MG63 (cell line): ENCODE results near the gene ERBB4. TPM values are rescaled to one million over a fixed set of nuclear protein-coding genes. Genes with fewer than 3 reads are reported as not detected.

Experiments
- DNase-seq: peaks from one replicate; pipeline ENCODE4 v3.0.0-alpha.2; 2020
- H3K27me3 ChIP-seq: fragments of 250-450 bp; sonication (Bioruptor Pico); 2 replicates; pipeline ENCODE4 v1.5.1; 2020; ENCODE audit warnings: mild to moderate bottlenecking, moderate library complexity
- H3K36me3 ChIP-seq: fragments of 250-450 bp; sonication (Bioruptor Pico); 2 replicates; pipeline ENCODE4 v1.5.1; 2020; ENCODE audit warnings: mild to moderate bottlenecking, moderate library complexity
- H3K4me3 ChIP-seq: fragments of 250-450 bp; sonication (Bioruptor Pico); 2 replicates; pipeline ENCODE4 v1.5.1; 2020; ENCODE audit warnings: mild to moderate bottlenecking, moderate library complexity
- H3K9me3 ChIP-seq: fragments of 250-450 bp; sonication (Bioruptor Pico); 2 replicates; pipeline ENCODE4 v1.5.1; 2020; ENCODE audit warnings: mild to moderate bottlenecking, moderate library complexity
- total RNA-seq: library from RNA; depleted of rRNA; stranded (reverse); fragments of >200 nt; shearing (Covaris generic); gene quantifications from 2 replicates; pipeline ENCODE4 v1.2.3, GENCODE V29; 2014; ENCODE audit warnings: low replicate concordance

ERBB4 gene
- total RNA-seq, 1 experiment from 2014 or later: 0.07 TPM

DNA sequence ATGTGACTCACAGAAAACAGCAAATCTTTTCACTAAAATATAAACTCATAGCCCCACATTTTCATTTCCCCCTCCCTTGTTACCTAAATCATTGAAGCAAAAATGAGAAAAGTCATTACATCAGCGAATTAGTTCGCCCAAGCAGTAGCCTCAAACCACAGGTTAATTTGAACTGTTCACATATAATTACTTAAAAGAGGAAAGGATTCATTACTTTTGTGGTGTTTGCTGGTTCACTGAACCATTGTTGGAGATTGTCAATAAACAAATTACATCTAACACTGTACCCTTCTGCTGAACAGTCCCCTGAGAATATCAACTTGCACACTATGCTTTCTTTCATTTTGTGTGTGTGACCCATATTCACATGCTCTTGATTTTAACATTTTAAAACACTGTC, 238.7 kb downstream of the ERBB4 start:
- H3K9me3 ChIP-seq: no peaks in the 10 kb centered on the region
- no peak for DNase-seq
- H3K27me3 ChIP-seq: no peaks in the 10 kb centered on the region; the same call in 1 of the 2 replicates
- H3K36me3 ChIP-seq: no peaks in the 10 kb centered on the region
- H3K4me3 ChIP-seq: no peak overlapping the region

DNA sequence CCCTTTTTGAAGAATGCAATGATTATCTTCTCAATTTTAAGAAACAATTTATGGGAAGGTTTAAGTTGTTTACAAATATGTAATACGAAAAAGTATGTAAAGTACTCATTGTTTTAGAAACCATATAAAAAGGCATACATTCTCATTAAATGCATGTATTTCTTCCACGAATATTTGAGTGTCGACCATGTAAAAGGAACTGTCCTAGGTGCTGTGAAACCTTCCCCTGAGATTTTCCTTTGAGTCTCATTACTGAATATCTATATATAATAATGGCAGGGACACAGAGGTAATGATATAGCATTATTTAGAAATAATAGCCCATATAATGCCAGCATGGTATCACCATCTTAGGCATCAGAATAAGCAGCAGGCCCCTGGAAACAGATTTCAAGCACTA, 239.3 kb downstream of the ERBB4 start:
- no peaks in the 10 kb centered on the region for H3K36me3 ChIP-seq
- no peak overlapping the region for H3K4me3 ChIP-seq
- no peaks in the 10 kb centered on the region; the same call in 1 of the 2 replicates for H3K27me3 ChIP-seq
- no peak for DNase-seq
- H3K9me3 ChIP-seq: no peaks in the 10 kb centered on the region

DNA sequence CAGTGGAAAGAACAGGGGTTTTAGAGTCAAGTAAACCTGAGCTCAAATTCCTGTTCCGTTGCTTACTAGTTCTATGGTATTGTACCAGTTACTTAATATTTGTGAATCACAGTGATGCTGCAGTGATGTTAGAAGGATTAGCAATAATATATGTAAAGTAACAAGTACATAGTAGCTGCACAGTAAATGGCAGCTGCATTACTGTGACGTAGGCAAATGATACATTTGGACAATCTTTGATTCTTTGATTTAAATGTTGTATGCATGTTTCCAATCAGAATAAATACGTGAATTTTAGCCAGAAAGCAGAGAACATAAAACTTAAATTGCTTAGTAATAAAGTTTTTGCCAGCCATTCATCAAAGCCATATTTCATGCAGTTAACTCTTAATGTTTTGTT, 243.0 kb downstream of the ERBB4 start:
- H3K36me3 ChIP-seq: no peaks in the 10 kb centered on the region
- H3K9me3 ChIP-seq: no peaks in the 10 kb centered on the region
- H3K4me3 ChIP-seq: no peak overlapping the region
- no peak for DNase-seq
- no peaks in the 10 kb centered on the region for H3K27me3 ChIP-seq

DNA sequence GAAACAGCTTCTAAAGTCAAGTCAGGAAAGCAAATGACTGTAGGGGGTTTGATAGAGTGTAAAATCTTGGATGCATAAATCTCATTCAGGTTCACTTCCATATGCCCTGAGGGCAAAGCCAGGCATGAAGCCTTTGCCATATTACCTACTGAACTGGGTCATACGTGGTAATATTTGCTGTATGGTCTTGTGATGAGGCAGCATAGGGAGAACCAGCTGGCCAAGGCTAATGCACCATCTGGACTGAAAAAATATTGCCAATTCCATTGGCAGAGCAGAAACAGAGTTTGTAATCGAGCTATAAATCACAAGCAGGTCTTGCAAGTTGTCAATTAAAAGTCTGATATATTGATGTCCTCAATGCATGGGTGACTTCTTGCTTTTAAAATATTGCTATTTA, 243.8 kb downstream of the ERBB4 start:
- Histone ChIP-seq H3K27me3 (no peaks in the 10 kb centered on the region), H3K4me3 (no peak overlapping the region), H3K9me3 (no peaks in the 10 kb centered on the region), H3K36me3 (no peaks in the 10 kb centered on the region)
- no peak for DNase-seq

DNA sequence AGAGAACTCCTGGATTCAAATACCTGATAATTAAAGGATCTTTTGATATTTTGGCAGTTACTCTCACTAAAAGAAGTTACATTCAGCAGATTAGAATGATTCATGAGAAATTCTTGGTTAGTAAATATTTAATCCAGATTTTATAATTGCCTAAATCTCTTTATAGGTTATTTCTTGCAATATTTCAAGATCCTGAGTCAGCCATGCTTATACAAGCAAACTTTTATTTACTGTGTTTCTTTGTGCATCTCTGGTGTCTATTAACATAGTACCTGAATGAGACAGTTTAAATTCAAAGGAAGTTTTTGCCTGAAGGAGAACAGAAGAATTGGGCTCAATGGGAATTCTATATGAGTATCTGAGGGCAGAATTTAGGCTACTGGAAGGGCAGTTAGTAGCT, 249.3 kb downstream of the ERBB4 start:
- no peak overlapping the region for H3K4me3 ChIP-seq
- no peaks in the 10 kb centered on the region for H3K27me3 ChIP-seq
- H3K36me3 ChIP-seq: no peaks in the 10 kb centered on the region
- DNase-seq: no peak
- H3K9me3 ChIP-seq: no peaks in the 10 kb centered on the region

DNA sequence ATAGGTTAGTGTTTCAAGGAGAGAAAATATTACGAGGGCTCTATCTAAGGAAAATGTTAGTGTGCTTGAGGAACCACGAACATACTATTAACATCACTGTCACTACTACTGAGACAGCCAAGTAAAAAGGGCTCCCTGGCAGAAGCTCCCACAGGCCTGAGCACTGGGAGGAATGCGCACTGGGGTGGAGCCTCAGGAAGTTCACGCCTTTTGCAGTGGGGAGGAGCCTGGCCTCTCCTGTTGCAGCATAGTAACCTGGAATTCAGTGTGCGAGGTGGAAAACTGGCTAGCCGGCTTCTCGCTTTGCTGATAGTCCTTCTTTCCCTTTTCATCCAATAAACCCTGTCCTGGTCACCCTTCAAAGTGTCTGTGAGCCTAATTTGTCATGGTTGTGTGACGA, 250.3 kb downstream of the ERBB4 start:
- no peak overlapping the region for H3K4me3 ChIP-seq
- no peaks in the 10 kb centered on the region for H3K9me3 ChIP-seq
- no peaks in the 10 kb centered on the region for H3K27me3 ChIP-seq
- DNase-seq: no peak
- no peaks in the 10 kb centered on the region for H3K36me3 ChIP-seq

DNA sequence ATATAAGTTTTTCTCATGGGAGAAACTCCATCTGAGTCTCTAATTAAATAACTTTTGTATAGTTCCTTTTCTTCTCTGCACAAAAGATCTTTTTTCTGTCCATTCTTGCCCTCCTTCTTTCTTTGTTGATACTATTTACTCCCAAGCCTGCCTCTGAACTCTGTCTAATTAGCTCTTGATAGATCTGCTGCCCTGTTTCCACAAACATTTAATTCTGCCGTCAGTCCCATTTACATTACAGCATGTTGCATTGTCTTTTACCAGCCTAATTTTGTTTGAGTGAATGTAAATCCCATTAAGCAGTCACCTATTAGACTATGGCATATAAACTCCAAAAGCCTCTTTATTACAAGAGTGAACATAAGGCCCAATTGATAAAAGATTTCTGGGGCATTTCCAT, 254.4 kb downstream of the ERBB4 start:
- Histone ChIP-seq H3K27me3 (no peaks in the 10 kb centered on the region), H3K36me3 (no peaks in the 10 kb centered on the region), H3K4me3 (no peak overlapping the region), H3K9me3 (no peaks in the 10 kb centered on the region)
- DNase-seq: no peak

DNA sequence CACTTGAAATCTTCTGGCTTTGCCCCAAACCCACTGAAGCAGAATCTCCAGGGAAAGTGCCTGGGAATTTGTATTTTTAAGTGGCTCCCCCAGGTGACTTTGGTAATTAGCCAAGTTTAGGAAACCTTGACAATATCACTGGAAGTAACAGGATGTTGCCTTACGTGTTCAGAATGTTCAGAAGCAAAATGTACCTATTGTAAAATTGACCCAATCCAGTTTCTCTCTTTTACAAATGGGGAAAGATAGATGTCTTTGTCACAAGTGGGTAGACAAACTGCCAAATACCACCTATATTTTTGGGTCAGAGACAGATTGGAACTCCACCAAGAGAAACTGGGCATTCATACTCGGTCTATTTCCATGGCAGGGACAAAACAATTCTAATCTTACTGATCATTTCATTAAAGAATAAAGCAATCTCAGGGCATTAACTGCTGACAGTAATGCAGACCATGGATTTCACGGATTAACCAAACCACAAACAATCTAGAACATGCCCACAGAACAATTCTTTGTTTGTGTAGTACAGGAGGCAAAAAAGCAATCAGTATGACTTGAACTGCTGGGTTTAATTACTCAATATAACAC, 255.8 kb downstream of the ERBB4 start:
- Histone ChIP-seq H3K4me3 (no peak overlapping the region), H3K27me3 (no peaks in the 10 kb centered on the region), H3K36me3 (no peaks in the 10 kb centered on the region), H3K9me3 (no peaks in the 10 kb centered on the region)
- DNase-seq: no peak

DNA sequence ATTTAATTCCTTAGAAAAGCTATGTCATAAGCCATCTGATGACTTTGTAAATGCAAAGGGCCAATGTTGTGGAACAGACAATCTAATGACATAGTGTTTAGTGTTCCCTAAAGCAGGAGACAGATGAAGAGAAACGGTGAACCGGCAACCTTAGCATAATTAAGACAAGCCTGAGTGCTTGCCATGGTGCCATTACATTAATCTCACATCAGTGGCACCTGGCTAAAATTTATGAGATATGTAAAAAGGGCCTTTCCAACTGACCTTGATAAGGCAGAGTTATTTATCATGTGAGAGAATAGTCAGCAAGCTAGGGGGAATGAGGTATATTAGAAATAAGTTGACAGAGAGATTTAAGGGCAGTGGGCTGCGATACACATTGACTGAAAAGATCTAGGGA, 261.8 kb downstream of the ERBB4 start:
- no peaks in the 10 kb centered on the region for H3K36me3 ChIP-seq
- no peak overlapping the region for H3K4me3 ChIP-seq
- no peaks in the 10 kb centered on the region for H3K27me3 ChIP-seq
- no peaks in the 10 kb centered on the region for H3K9me3 ChIP-seq
- DNase-seq: no peak

DNA sequence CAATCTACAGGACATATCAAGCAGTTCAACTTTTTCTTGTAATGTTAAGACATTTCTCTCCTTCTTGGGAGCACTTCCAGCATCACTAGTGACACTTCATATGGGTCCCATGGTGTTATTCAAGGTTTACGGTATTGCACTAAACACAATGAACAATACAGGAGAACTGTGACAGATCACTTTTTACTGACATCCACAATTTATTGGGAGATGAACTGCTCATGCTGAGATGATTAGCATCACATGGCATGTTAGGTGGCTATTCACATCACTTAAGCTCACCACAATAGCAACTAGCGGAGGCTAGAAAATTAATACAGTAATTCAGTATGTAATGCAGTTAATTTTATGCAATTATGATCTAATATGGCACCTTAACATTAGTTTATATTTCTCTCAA, 264.4 kb downstream of the ERBB4 start:
- no peak for DNase-seq
- no peak overlapping the region for H3K4me3 ChIP-seq
- no peaks in the 10 kb centered on the region for H3K27me3 ChIP-seq
- no peaks in the 10 kb centered on the region for H3K9me3 ChIP-seq
- no peaks in the 10 kb centered on the region for H3K36me3 ChIP-seq

DNA sequence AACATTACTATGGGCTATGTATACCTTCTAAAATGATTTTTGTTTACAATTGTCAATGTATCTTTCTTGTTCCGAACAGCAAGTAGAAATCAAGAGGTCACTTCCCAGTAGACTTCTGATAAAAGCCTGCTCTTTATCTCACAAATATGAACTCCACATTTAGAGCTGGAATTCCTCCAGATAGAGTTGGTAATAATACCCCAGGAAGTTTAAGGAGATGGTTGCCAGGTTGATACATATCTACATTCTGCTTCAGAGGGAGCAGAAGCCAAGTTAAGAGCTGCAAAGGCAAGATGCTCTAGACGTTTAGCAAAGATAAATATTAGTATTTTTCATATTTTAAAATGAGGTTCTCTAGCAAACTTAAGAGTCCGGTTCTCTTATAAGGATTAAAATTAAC, 267.0 kb downstream of the ERBB4 start:
- H3K9me3 ChIP-seq: no peaks in the 10 kb centered on the region
- DNase-seq: no peak
- no peak overlapping the region for H3K4me3 ChIP-seq
- no peaks in the 10 kb centered on the region for H3K27me3 ChIP-seq
- no peaks in the 10 kb centered on the region for H3K36me3 ChIP-seq

DNA sequence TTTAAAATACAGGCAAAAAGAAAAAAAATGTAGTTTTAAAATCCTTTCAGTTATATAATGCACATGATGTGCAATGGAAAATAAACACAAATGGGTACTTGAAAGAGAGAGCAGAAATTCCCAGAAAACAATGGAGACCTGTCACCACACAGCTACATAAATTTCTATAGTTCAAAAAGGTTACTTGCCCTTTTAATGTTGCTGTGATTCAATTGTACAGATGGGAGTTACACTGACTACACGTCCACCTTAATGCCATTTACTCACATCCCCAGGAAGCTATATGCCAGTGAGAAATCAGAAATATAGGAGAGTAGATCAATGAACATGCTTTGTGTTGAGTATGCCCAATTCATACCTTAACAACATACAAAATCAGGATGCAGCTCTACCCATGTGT, 269.6 kb downstream of the ERBB4 start:
- H3K9me3 ChIP-seq: no peaks in the 10 kb centered on the region
- DNase-seq: no peak
- no peaks in the 10 kb centered on the region for H3K36me3 ChIP-seq
- H3K4me3 ChIP-seq: no peak overlapping the region
- H3K27me3 ChIP-seq: no peaks in the 10 kb centered on the region

DNA sequence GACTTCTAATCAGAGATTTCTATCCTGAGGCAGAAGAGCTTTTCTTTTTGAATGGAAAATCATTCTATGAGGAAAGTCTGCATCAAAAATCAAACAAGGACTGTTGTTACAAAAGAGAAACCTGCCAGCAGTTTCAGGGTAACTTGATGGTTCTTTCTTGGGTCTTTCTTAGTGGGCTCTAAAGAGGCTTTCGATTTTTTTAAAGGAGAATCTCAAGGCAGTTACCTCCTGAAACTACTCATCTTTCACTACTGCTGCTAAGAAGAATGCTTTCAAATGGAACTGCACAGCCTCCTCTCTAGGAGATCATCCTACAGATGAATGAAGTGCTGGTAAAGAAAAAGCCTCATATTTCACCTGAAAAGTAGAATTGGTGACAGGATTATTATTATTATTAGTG, 272.3 kb downstream of the ERBB4 start:
- DNase-seq: no peak
- H3K9me3 ChIP-seq: no peaks in the 10 kb centered on the region
- no peak overlapping the region for H3K4me3 ChIP-seq
- no peaks in the 10 kb centered on the region for H3K27me3 ChIP-seq
- H3K36me3 ChIP-seq: no peaks in the 10 kb centered on the region

DNA sequence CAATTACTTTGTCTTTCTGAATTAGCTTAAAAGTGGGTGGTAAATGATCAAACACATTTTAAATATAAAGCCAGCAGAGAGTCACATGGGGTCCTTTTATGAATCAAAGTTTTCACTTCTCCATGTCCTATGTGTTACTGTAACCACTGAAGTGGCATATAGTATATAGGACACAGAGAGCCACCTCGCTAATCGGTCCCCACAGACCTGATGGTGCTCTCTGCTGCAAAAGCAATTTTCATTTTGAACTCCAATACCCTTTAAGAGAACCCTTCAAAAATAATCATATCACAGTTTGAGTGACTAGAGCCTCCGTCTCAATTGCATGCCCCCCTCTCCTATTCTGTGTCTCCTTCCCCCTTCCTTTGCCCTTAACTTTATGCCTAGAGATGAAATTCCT, 272.8 kb downstream of the ERBB4 start:
- Histone ChIP-seq H3K27me3 (no peaks in the 10 kb centered on the region), H3K9me3 (no peaks in the 10 kb centered on the region), H3K4me3 (no peak overlapping the region), H3K36me3 (no peaks in the 10 kb centered on the region)
- DNase-seq: no peak

DNA sequence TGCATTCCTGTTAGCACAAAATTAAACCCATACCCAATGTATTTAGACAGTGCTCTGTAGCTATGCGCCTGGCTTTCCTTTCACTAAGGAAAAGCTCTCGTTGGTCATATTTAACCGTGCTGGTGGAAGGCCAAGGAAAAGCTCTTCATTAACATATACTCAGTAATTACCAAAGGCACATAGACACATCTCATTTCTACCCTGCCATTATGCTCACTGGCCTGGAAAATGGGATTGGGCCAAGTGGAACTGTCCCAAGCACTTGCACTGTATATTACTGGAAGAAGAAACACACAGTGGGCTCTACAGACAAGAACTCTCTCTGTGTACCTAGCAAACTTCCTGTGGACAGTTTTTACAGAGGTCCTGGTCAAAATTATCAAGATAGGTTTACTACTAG, 274.4 kb downstream of the ERBB4 start:
- no peak for DNase-seq
- H3K9me3 ChIP-seq: no peaks in the 10 kb centered on the region
- H3K36me3 ChIP-seq: no peaks in the 10 kb centered on the region
- H3K27me3 ChIP-seq: no peaks in the 10 kb centered on the region
- no peak overlapping the region for H3K4me3 ChIP-seq

DNA sequence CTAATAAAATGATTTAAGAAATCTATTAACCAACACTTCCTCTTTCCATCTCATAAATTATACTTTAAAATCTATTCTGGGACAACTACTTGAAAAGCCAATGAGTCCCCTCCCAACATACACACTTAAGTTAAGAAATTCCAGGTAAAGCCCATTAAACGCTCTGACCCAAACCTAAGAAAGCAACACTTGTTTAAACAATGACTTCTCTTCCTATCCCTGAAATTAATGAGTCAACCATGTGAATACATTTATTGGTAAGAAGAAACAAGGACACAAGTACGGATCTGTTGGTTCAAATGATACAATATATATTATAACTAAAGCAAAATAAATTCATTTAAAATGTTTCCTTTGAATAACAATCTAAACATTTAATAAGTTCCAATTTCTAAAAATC, 279.4 kb downstream of the ERBB4 start:
- DNase-seq: no peak

DNA sequence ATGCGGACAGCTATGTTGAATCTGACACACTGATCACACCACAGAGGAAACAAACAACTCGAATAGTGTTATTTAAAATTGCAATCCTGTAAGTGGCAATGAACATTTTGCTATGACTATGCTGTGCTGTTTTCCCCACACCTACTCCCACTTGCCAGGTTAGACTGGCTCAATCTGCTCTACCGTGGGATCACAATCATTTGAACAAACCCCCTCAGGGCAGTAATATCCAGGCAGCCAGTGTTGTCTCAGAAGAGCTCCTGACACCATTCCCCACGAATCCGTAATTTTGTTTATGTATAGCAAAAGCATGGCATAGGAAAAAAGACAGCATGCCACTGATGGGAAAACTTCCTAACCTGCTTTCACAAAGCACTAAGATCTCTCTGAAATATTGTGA, 284.3 kb downstream of the ERBB4 start:
- no peak for DNase-seq
- H3K4me3 ChIP-seq: no peak overlapping the region
- no peaks in the 10 kb centered on the region for H3K27me3 ChIP-seq
- no peaks in the 10 kb centered on the region for H3K36me3 ChIP-seq
- no peaks in the 10 kb centered on the region for H3K9me3 ChIP-seq

More for the DNA sequence above, 279.4 kb downstream of the ERBB4 start:
- no peaks in the 10 kb centered on the region for H3K9me3 ChIP-seq
- no peak overlapping the region for H3K4me3 ChIP-seq
- no peaks in the 10 kb centered on the region for H3K27me3 ChIP-seq
- no peaks in the 10 kb centered on the region for H3K36me3 ChIP-seq

DNA sequence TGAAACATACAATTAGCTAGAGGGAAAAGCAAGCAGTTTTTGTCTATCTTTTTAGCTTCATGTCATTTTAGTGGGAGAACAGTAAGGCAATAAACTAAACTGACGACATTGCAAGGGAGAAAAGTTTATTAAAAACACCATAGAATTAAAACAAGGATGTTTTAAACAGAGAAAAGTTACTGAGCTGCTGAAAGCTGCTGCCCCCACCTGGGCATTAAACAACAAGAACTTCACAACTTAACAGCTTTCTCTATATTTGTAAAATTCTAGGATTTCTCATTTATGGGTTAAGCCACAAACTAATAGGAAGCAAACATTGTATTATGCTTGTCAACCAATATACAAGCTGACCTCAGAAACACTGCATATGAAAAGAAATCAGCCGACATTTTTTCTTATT, 289.2 kb downstream of the ERBB4 start:
- DNase-seq: no peak
- Histone ChIP-seq H3K4me3 (no peak overlapping the region), H3K9me3 (no peaks in the 10 kb centered on the region), H3K36me3 (no peaks in the 10 kb centered on the region), H3K27me3 (no peaks in the 10 kb centered on the region)

DNA sequence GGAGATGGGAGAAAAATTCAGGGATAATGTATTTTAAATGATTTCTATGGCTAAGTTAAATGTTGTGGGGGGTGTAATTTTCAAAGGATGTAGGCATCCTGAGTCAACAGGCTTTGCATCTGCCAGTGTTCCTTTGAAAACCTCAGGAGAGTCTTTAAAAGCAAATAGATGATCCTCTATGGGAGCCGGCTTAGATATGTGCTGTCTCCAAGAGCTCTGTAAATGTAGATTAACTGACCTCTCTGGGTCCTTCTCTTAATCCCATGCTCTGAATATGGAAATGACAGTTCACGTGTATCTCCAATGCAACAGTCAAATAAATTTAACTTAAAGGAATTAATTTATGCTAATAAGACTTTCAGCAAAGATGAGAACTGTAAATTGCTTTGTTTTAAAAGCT, 292.7 kb downstream of the ERBB4 start:
- Histone ChIP-seq H3K27me3 (no peaks in the 10 kb centered on the region), H3K4me3 (no peak overlapping the region), H3K36me3 (no peaks in the 10 kb centered on the region), H3K9me3 (no peaks in the 10 kb centered on the region)
- DNase-seq: no peak
